HCT116 (cell line): Measurements from ENCODE around the gene SVBP. TPM values are rescaled to one million over a fixed set of nuclear protein-coding genes. Genes with fewer than 3 reads are reported as not detected.

ENCODE experiments used
- CEBPB ChIP-seq: IDR thresholded peaks from 2 replicates; pipeline ENCODE4 v1.6.1; 2012; ENCODE audit warnings: low read depth
- CTCF ChIP-seq, 3 experiments: fragments of 200-600 bp in 1 of 3; sonication (generic) in 1 of 3; IDR thresholded peaks in 2 of 3; conservative IDR thresholded peaks in 1 of 3; 2 replicates each; pipeline ENCODE4 v1.5.1; 2012 to 2017; ENCODE audit warnings: low read depth in 2 of 3, low read length in 2 of 3, antibody characterized with exemption in 1 of 3, borderline replicate concordance in 1 of 3, control low read depth in 1 of 3, mild to moderate bottlenecking in 1 of 3, mixed read lengths in 1 of 3, mixed run types in 1 of 3, moderate library complexity in 1 of 3; ENCODE audit not compliant: insufficient read depth in 1 of 3
- ELF1 ChIP-seq: IDR thresholded peaks from 2 replicates; pipeline ENCODE4 v1.6.1; 2012; ENCODE audit warnings: low read depth, borderline replicate concordance
- MAX ChIP-seq: IDR thresholded peaks from 2 replicates; pipeline ENCODE4 v1.6.1; 2012
- TCF7L2 ChIP-seq: IDR thresholded peaks from 2 replicates; pipeline ENCODE4 v1.7.0; 2011; ENCODE audit warnings: borderline replicate concordance, inconsistent platforms; ENCODE audit not compliant: insufficient read depth, insufficient read length; ENCODE audit errors: extremely low read depth
- YY1 ChIP-seq: IDR thresholded peaks from 2 replicates; pipeline ENCODE4 v1.6.1; 2011; ENCODE audit warnings: low read length, low read depth, moderate library complexity, mild to moderate bottlenecking; ENCODE audit not compliant: insufficient replicate concordance; ENCODE audit errors: extremely low read depth
- ZBTB33 ChIP-seq: IDR thresholded peaks from 2 replicates; pipeline ENCODE4 v1.6.1; 2011; ENCODE audit warnings: mild to moderate bottlenecking, low read length, moderate library complexity; ENCODE audit not compliant: insufficient replicate concordance; ENCODE audit errors: extremely low read depth
- ZFX ChIP-seq: fragments of 450-650 bp; IDR thresholded peaks from 2 replicates; pipeline ENCODE4 v1.6.1; 2017
- ZNF274 ChIP-seq: fragments of 200-500 bp; sonication (Bioruptor generic); IDR thresholded peaks from 2 replicates; pipeline ENCODE4 v1.6.1; 2014; ENCODE audit warnings: mild to moderate bottlenecking, low read depth, low read length, inconsistent platforms
- total RNA-seq: library from RNA; stranded (reverse); gene quantifications from one replicate; pipeline ENCODE4 v1.2.1, GENCODE V29; 2021; ENCODE audit not compliant: unreplicated experiment

The SVBP gene
- total RNA-seq, 1 experiment from 2014 or later = 14.4 TPM

- TF ChIP-seq CEBPB (no peak), ZBTB33 (no peak), CTCF (IDR thresholded peaks at IDR 0.05 in 2 of 3, conservative IDR thresholded peaks at IDR 0.05 in 1 of 3; ENCODE audit: borderline replicate concordance in 1 of 3, insufficient read depth in 1 of 3, low read depth in 2 of 3, low read length in 2 of 3) (peak in 2 of 3 experiments; percentile 32 to 49; a peak in 4 of 6 replicates), TCF7L2 (no peak), YY1 (no peak), ZFX (peak; percentile 76), ELF1 (peak; percentile 68; the same call in 1 of the 2 replicates), MAX (peak; percentile 45; the same call in 1 of the 2 replicates), ZNF274 (no peak)
Observed at GRCh38 chr1:42846257-42847110, 29.3 kb upstream of the SVBP start, which contains the start of gene ZNF691 (continued).
